K562 treated with DMSO at 1 percent for 24 hours (cell line): ENCODE results near the gene GAGE12H. TPM values are rescaled to one million over a fixed set of nuclear protein-coding genes. Genes with fewer than 3 reads are reported as not detected.

Source experiments
- total RNA-seq: library from RNA; unstranded; fragments of 300-600 nt; gene quantifications from 2 replicates; pipeline ENCODE4 v1.2.3, GENCODE V29; 2022; ENCODE audit warnings: low read depth; ENCODE audit not compliant: insufficient read depth

Gene GAGE12H
- not detected in 2 replicates for total RNA-seq

GRCh38 chrX:49579649-49580048, at the start of gene GAGE12H:
Gene GAGE12H (plus strand): TSS chrX:49579949. CDS start chrX:49581104, 1,155 bp downstream.

GRCh38 chrX:49531877-49532276, 47.9 kb upstream of the GAGE12H start, which contains the start of gene GAGE12C:
Gene GAGE12C (plus strand): TSS chrX:49532177. CDS start chrX:49533332, 1,155 bp downstream.

GRCh38 chrX:49541433-49541832, 38.3 kb upstream of the GAGE12H start, which contains the start of gene GAGE12D:
Gene GAGE12D (plus strand): TSS chrX:49541733. CDS start chrX:49542888, 1,155 bp downstream.

GRCh38 chrX:49550989-49551388, 28.8 kb upstream of the GAGE12H start, which contains the start of gene GAGE12E:
Gene GAGE12E (plus strand): TSS chrX:49551289. CDS start chrX:49552444, 1,155 bp downstream.

GRCh38 chrX:49560542-49560941, 19.2 kb upstream of the GAGE12H start, which contains the start of gene GAGE12F:
Gene GAGE12F (plus strand): TSS chrX:49560842. CDS start chrX:49561997, 1,155 bp downstream.

GRCh38 chrX:49570100-49570499, 9.6 kb upstream of the GAGE12H start, which contains the start of gene GAGE12G:
Gene GAGE12G (plus strand): TSS chrX:49570400. CDS start chrX:49571555, 1,155 bp downstream.

GRCh38 chrX:49589196-49589595, 9.4 kb downstream of the GAGE12H start, which contains the start of gene GAGE2A:
Gene GAGE2A (plus strand): TSS chrX:49589496. CDS start chrX:49590651, 1,155 bp downstream.

GRCh38 chrX:49598720-49599119, 19.0 kb downstream of the GAGE12H start, which contains the start of gene GAGE1:
Gene GAGE1 (plus strand): TSS chrX:49599020. CDS start chrX:49600175, 1,155 bp downstream.

Other genes starting within 250 kb of the GAGE12H start
- 6.1 and 9.1 TPM in 2 replicates for gene GAGE13, start 248.4 kb upstream of the GAGE12H start, total RNA-seq
- gene GAGE12C, start 47.8 kb upstream of the GAGE12H start, total RNA-seq = not detected in 2 replicates
- gene GAGE12D, start 38.2 kb upstream of the GAGE12H start, total RNA-seq = not detected in 2 replicates
- not detected in 2 replicates for gene GAGE12E, start 28.7 kb upstream of the GAGE12H start, total RNA-seq
- not detected in 2 replicates for gene GAGE12F, start 19.1 kb upstream of the GAGE12H start, total RNA-seq
- not detected in 2 replicates for gene GAGE12G, start 9.5 kb upstream of the GAGE12H start, total RNA-seq
- 11.0 and 11.8 TPM in 2 replicates for gene GAGE2A, start 9.5 kb downstream of the GAGE12H start, total RNA-seq
- 13.5 TPM in 2 replicates for gene GAGE1, start 19.1 kb downstream of the GAGE12H start, total RNA-seq
- 60.6 and 61.3 TPM in 2 replicates for gene PAGE1, start 116.0 kb downstream of the GAGE12H start, total RNA-seq
- 14.9 and 17.9 TPM in 2 replicates for gene PAGE4, start 249.4 kb downstream of the GAGE12H start, total RNA-seq